MM.1S (cell line): ENCODE data around the gene PEX5.

Experiments
- CTCF ChIP-seq: fragments of 300-600 bp; sonication (generic); IDR thresholded peaks from 2 replicates; pipeline ENCODE4 v1.5.1; 2016; ENCODE audit warnings: antibody characterized with exemption, low read length, mixed read lengths
- EZH2 ChIP-seq: fragments of 300-600 bp; sonication (generic); optimal IDR thresholded peaks from 2 replicates; pipeline ENCODE3; 2017; ENCODE audit warnings: low read depth, mild to moderate bottlenecking, antibody characterized with exemption, low read length, mixed read lengths
- EZH2phosphoT487 ChIP-seq: fragments of 300-600 bp; sonication (generic); IDR thresholded peaks from 2 replicates; pipeline ENCODE4 v1.6.1; 2018; ENCODE audit warnings: antibody characterized with exemption, low read length

- TF ChIP-seq CTCF (no peak), EZH2 (no peak), EZH2phosphoT487 (no peak)
These were observed 48.0 kb upstream of the PEX5 start for GRCh38 chr12:7141351-7142005.
